NB4 (cell line): ENCODE measurements around the gene ERCC2.

ENCODE experiments used
- DNase-seq: peaks from one replicate; pipeline ENCODE4 v3.0.0; 2010; ENCODE audit warnings: low read depth
- H3K4me3 ChIP-seq: one replicate; pipeline ENCODE4 v1.5.1; 2011; ENCODE audit warnings: mild to moderate bottlenecking, low read depth, low read length, moderate library complexity
- MAX ChIP-seq: IDR thresholded peaks from 2 replicates; pipeline ENCODE4 v1.6.1; 2011; ENCODE audit warnings: low read depth, low read length
- MYC ChIP-seq: IDR thresholded peaks from 2 replicates; pipeline ENCODE4 v1.6.1; 2011; ENCODE audit warnings: low read depth, low read length
- POLR2A ChIP-seq: IDR thresholded peaks from 2 replicates; pipeline ENCODE4 v1.6.1; 2011; ENCODE audit warnings: mild to moderate bottlenecking; ENCODE audit not compliant: insufficient read length; ENCODE audit errors: extremely low read depth
- TF ChIP-seq, protein P1 (sequence below): IDR thresholded peaks from one replicate; pipeline ENCODE4 v1.5.1; 2012; ENCODE audit warnings: low read depth, low read length

ERCC2 gene

GRCh38 chr19:45333609-45334303 is 36.6 kb downstream of the ERCC2 start:
- TF ChIP-seq POLR2A (no peak), MYC (no peak), MAX (no peak)
- TF ChIP-seq, protein P1, sequence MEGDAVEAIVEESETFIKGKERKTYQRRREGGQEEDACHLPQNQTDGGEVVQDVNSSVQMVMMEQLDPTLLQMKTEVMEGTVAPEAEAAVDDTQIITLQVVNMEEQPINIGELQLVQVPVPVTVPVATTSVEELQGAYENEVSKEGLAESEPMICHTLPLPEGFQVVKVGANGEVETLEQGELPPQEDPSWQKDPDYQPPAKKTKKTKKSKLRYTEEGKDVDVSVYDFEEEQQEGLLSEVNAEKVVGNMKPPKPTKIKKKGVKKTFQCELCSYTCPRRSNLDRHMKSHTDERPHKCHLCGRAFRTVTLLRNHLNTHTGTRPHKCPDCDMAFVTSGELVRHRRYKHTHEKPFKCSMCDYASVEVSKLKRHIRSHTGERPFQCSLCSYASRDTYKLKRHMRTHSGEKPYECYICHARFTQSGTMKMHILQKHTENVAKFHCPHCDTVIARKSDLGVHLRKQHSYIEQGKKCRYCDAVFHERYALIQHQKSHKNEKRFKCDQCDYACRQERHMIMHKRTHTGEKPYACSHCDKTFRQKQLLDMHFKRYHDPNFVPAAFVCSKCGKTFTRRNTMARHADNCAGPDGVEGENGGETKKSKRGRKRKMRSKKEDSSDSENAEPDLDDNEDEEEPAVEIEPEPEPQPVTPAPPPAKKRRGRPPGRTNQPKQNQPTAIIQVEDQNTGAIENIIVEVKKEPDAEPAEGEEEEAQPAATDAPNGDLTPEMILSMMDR: no peak
- H3K4me3 ChIP-seq: no peak overlapping the region
- DNase-seq: no peak

DNA sequence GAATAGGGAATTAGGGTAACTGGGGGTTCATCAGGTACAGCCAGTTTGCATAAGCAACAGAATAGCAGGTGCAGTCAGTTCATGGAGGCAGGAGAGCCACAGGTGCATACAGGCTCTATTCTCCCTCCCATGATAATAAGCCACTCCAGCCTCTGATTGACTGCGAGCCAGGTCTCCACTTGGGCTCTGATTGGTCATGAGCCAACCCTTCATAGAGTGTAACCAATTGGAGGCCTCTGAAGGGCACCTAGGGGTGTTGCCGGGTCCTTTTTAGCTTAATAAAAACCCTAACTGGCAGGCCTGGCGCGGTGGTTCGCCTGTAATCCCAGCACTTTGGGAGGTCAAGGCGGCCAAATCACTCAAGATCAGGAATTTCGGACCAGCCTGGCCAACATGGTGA is 39.0 kb downstream of the ERCC2 start:
- no peak overlapping the region for H3K4me3 ChIP-seq
- TF ChIP-seq MAX (no peak), POLR2A (no peak), MYC (no peak)
- TF ChIP-seq, protein P1: no peak
- no peak for DNase-seq

GRCh38 chr19:45327404-45328143 is 42.8 kb downstream of the ERCC2 start:
- DNase-seq: no peak
- TF ChIP-seq, protein P1: no peak
- no peak for TF ChIP-seq POLR2A
- no peak for TF ChIP-seq MYC
- TF ChIP-seq MAX: no peak

DNA sequence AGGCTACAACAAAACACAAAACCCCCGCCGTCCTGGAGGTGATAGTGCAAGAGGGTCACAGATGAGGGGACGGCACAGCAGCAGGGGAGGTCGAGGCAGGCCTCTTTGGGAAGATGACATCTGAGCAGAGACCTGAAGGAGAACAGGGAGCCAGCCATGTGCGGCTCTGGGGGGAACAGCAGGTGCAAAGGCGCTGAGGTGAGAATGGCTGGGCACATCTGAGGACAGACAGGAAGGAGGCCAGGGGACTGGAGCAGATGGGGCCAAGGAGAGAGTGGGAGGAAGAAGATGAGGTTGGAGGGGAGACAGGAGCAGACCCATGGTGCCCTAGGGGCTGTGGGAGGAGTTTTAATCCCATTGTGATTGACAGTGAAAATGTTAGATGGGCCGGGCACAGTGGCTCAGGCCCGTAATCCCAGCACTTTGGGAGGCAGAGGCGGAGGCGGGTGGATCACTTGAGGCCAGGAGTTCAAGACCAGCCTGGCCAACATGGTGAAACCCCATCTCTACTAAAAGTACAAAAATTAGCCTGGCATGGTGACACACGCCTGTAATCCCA is 45.9 kb downstream of the ERCC2 start:
- TF ChIP-seq POLR2A (no peak), MYC (no peak)
- TF ChIP-seq, protein P1: no peak
- no peak overlapping the region for H3K4me3 ChIP-seq
- DNase-seq: no peak

More at GRCh38 chr19:45327404-45328143, 42.8 kb downstream of the ERCC2 start:
- no peak overlapping the region for H3K4me3 ChIP-seq

DNA sequence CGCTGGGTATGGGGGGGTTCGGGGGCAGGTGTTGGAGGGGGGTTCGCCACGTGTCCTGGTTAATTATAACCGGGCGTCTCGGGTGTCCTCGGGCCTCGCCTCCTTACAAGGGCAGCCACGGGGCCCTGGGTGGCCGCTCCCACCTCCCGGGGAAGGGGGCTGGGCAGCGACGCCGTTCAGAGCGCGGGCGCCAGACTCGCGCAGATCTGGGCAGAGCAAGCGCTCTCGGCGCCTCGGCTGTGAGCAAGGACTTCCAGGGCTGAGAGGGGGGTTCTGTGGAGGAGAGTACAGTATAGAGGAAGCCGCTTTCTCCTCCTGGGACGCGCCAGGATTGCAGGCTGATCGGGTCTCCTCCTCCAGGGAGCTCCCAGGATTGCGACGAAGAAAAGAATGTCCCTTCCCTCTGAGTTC is 46.7 kb downstream of the ERCC2 start:
- TF ChIP-seq MAX (no peak), POLR2A (no peak), MYC (no peak)
- TF ChIP-seq, protein P1: no peak

More for the DNA sequence above, 46.7 kb downstream of the ERCC2 start:
- H3K4me3 ChIP-seq: no peak overlapping the region
- DNase-seq: no peak
